ENCODE data around the gene AMMECR1.

Gene AMMECR1

GRCh38 chrX:110194977-110195376 is 122.9 kb downstream of the AMMECR1 start:
- no peak for FAIRE-seq

DNA sequence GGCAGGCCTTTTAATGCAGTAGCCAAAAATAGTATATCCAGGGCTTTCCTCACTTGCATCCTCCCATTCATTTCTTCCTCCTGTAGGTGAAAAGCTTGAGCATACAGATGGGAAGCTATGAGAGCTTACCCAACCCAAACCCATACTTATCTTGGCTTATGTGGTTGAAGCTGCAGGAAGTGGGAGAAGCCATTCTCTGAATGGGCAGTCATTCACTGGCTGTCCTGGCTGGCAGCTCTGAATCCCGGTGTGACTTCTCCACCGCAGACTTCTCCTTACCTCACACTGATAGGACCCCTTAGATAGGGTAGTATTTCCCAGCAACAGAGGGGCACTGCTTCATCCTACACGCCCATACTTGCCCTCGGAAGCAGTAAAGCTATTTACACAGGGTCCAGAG is 125.4 kb downstream of the AMMECR1 start:
- DNase-seq (ENCODE audit: insufficient read length, low spot score) (no peak), FAIRE-seq (no peak)
- no peak for TF ChIP-seq POLR2A (IDR thresholded peaks at IDR 0.05; ENCODE audit: low read depth, low read length)

More at GRCh38 chrX:110194977-110195376, 122.9 kb downstream of the AMMECR1 start:
- no peak for TF ChIP-seq POLR2A (IDR thresholded peaks at IDR 0.05; ENCODE audit: low read depth, low read length)
- no peak for DNase-seq (ENCODE audit: insufficient read length, low spot score)

DNA sequence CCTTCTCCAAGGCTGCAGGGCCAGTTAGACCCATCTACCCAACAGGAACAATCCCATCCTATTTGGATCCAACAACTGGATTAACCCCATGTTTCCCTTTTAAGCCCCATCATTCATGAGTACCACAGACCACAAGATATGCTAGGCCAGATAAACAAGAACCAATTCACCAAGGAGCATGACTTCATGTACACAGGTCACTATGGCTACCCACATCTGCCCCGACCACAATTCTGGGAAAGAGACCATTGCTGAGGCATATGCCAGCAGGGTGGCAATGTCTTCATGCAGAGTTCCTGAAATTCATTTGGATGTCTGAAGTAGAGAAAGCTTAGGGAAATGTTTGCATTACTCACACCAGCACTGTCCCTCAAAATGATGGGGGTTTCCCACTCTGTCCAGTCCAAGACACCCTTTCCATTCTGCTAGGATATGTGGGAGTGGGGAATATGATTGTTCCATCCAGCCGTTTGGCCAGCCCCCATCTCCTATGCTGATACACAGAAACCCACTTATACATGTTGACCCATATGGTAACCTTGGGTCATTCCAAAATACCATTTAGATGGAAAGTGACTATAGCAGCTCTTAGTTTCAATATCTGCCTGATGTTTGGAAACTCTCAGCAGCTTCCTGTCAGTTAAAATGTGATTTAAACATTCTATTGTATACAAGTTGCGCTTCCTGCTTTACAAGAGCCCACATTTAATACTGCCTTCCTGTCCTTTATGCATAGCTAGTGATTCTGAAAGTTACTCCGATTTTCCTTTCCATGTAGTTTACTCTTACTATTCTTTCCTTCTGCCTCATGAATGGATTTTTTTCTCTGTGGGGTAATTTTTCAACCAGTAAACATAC is 129.0 kb downstream of the AMMECR1 start:
- DNase-seq (ENCODE audit: insufficient read length, low spot score): no peak
- FAIRE-seq: peak; percentile 77
- no peak for TF ChIP-seq POLR2A (IDR thresholded peaks at IDR 0.05; ENCODE audit: low read depth, low read length)

GRCh38 chrX:110183314-110183713 is 134.6 kb downstream of the AMMECR1 start:
- DNase-seq (ENCODE audit: insufficient read length, low spot score) (no peak), FAIRE-seq (no peak)
- TF ChIP-seq POLR2A (IDR thresholded peaks at IDR 0.05; ENCODE audit: low read depth, low read length): no peak

DNA sequence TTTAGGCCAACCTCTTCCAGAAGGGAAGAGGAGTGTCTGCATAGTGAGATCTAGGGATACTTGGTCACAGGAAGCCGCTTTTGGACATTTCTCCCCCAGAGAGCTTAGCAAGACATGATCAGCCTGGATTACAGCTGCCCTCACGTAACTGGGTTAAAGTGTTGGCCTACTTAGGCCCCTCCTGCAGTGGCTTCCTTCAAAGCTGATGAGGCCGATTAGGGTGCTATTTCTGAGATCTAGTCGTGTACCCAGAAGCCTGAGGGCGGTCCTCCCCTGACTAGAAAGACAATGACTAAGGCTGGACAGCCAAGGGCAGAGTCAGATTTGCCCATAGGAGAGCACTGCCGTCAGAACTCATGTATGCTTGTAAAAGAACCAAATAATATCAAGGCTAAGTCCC is 135.0 kb downstream of the AMMECR1 start:
- TF ChIP-seq POLR2A (IDR thresholded peaks at IDR 0.05; ENCODE audit: low read depth, low read length): no peak

GRCh38 chrX:110182362-110182761 is 135.5 kb downstream of the AMMECR1 start:
- FAIRE-seq: no peak
- no peak for TF ChIP-seq POLR2A (IDR thresholded peaks at IDR 0.05; ENCODE audit: low read depth, low read length)

More for the DNA sequence above, 135.0 kb downstream of the AMMECR1 start:
- DNase-seq (ENCODE audit: insufficient read length, low spot score): no peak
- FAIRE-seq: no peak

DNA sequence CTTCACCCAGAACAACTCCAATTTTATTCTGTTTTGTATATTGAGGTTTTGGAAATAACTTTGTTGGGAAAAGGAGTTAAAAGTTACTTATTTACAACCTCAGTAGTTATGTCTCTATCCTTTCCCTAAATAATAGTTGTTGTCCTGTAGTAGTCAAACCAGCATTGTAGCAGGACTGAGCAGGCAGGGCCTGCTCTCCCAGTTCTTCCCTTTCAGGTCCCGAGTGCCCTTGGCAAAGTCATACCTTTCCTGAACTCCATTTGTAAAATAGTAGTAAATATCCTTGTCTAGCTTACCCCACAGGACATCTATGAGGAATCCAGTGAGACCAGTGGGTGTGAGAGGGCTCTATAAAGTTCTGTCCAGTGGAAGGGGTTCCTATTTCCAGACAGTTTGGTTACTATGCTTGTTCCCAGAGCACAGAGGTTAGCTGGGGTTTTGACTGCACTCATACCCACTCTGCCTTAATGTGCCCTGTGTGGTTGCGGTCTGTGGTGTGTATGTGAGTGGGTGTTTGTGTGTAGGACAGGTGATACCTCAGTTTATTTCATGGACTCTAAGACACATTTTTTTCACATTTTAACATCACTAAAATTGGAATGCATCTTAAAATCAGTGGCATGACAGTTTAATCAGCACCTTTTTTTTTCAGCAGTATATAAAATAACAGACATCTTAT is 136.3 kb downstream of the AMMECR1 start:
- no peak for TF ChIP-seq POLR2A (IDR thresholded peaks at IDR 0.05; ENCODE audit: low read depth, low read length)
- no peak for DNase-seq (ENCODE audit: insufficient read length, low spot score)

More at GRCh38 chrX:110182362-110182761, 135.5 kb downstream of the AMMECR1 start:
- no peak for DNase-seq (ENCODE audit: insufficient read length, low spot score)

DNA sequence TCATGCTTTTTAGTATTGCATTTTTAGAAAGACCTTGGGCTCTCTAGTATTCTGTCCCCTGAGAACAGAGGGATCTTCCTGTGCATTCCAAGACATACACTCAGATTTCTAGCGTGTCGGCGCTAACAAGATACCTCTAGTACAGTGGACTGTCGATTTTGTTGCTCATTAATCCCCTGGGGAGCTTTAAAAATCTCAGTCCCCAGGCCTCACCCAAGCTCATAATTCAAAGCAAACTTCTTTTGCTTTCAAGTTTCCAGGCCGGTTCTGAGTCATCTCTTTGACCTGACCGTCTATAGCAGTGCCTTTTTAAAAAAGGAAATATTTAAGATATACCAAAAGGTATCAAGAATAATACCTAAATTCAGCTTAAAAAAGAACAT is 137.0 kb downstream of the AMMECR1 start:
- no peak for DNase-seq (ENCODE audit: insufficient read length, low spot score)
- FAIRE-seq: no peak
- no peak for TF ChIP-seq POLR2A (IDR thresholded peaks at IDR 0.05; ENCODE audit: low read depth, low read length)

More for the DNA sequence above, 136.3 kb downstream of the AMMECR1 start:
- FAIRE-seq: peak; percentile 11

- DNase-seq (ENCODE audit: insufficient read length, low spot score) (no peak), FAIRE-seq (peak; percentile 86)
- no peak for TF ChIP-seq POLR2A (IDR thresholded peaks at IDR 0.05; ENCODE audit: low read depth, low read length)
Measured at GRCh38 chrX:110180176-110180927, 137.5 kb downstream of the AMMECR1 start.

GRCh38 chrX:110178179-110178865 is 139.6 kb downstream of the AMMECR1 start:
- FAIRE-seq: no peak
- no peak for TF ChIP-seq POLR2A (IDR thresholded peaks at IDR 0.05; ENCODE audit: low read depth, low read length)
- no peak for DNase-seq (ENCODE audit: insufficient read length, low spot score)

DNA sequence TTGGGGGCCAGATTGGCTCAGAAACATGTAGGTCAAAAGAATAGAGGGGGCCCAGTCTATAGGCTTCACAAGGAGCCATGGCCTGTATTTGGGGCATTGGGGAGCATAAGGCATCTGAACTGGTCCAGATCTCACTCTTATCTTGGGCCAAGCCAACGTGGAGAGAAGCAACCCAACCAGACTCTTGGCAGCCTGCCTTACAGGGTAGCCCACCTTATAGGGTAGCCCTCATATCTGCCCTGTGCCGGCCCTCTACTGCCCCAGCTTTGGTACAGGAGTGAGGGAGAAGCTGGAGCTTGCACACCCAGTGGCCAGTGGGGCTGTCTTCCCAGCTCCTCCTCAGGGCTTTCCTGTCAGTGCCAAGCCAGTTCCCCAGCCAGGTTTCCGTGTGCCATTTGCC is 142.2 kb downstream of the AMMECR1 start:
- no peak for FAIRE-seq
- DNase-seq (ENCODE audit: insufficient read length, low spot score): no peak
- no peak for TF ChIP-seq POLR2A (IDR thresholded peaks at IDR 0.05; ENCODE audit: low read depth, low read length)

GRCh38 chrX:110175146-110175545 is 142.7 kb downstream of the AMMECR1 start:
- no peak for FAIRE-seq
- no peak for TF ChIP-seq POLR2A (IDR thresholded peaks at IDR 0.05; ENCODE audit: low read depth, low read length)
- DNase-seq (ENCODE audit: insufficient read length, low spot score): no peak
